ENCODE data around the gene TSC2.

Gene TSC2

DNA sequence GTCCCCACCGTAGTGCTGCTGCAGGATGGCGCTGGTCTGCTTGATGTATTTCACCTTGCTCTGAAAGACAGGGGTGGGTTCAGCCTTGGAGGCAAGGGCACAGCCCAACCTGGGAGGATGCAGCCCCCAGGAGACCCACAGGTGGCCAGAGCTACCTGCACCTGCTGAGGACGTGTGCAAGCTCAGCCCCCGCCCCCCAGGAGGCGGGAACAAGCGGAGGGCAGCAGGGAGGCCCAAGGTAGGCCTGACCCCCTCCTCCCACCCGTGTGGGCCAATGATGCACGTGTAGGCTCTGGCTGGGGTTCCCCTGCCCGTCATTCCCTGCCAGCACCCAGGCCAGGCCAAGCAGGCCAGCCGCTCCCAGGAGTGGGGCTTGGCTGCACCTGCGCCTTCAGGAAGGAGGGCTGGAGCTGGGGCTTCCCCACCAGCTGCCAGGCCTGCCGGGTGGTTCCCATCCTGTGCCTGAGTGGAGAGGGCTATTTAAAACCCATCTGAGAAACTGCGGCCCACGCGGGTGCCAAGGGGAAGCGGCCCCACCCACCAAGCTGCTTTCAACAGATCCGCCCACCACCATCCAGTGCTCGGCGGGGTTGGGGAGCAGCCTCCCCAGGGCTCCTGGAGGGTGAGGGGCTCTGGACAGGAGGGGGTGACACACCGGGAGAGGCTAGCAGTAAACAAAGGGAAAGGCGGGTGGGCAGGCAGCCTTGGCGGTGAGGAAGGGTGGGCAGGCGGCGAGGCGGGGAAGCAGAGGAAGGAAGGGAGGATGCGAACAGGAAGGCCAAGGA, 3.9 kb upstream of the TSC2 start:
- DNase-seq, result no peak

DNA sequence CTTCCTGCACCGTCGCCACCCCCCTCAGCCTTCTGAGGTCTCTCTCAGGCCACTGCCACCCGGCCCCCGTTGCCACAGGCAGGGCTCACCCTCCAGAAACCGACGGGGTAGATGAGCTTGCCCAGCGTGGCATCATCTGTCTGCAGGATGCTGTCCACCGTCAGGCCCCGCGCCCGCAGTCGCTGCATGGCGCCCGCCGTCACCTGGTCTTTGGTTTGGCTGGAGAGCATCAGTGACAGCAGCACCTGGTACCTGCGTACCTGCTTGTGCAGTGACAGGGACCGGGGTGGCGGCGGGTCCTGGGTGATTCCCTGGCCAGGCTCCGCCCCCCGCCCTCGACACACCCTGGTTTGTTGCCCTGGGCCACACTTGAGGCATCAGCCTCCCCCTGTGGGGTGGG, 3.2 kb upstream of the TSC2 start:
- no peak for DNase-seq

DNA sequence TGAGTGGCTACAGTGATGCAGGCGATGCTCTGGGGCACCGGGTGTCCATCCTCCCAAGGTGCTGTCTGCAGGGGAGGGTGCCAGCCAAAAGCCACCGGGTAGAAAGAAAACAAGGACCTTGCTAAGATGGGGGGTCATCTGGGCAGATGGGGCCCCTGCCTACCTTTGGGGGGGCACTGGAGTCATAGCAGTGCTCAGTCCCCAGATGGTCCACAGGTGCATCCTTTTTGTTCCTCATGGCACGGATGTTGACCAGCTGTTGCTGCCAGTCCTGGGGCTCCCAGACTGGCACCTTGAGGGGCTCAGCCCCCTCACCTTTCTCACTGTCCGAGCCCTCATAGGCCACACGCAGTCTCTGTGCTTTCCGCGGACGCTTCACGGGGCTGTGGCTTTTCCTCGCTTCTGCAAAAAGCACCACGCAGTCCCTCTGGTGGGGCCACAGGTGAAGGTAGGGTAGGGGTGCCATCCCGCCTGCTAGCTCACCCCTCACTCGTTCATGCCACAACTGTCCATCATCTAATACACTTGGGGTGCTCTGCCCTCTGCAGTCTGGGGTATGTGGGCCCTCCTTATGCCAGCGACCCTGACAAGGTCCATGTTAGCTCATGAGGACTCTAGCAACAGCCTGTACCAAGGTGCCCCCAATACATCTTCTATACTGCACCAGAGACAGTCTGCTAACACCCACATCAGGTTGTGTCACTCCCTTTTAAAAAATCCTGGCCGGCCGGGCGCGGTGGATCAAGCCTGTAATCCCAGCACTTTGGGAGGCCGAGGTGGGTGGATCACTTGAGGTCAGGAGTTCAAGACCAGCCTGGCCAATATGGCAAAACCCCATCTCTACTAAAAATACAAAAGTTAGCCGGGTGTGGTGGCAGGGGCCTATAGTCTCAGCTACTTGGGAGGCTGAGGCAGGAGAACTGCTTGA, 1.6 kb upstream of the TSC2 start:
- DNase-seq, result no peak

DNA sequence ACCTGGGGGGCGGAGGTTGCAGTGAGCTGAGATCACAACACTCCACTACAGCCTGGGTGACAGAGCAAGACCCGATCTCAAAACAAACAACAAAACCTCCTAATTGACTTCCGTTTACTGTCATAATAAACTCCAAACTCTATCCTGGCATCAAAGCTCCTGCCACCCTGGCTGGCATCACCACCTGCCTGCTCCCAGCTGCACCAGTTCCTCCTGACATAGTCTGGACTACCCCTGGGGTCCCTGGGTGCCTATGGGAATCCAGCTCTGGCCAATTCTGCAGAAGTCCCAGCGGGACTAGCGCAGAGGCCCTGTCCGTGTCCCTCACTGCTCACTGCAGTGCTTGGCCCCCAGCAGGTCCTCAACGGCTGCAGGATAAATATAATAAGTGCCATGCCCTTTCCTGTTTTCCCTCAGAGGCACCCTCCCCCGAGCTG, 874 bp upstream of the TSC2 start:
- DNase-seq, result no peak

DNA sequence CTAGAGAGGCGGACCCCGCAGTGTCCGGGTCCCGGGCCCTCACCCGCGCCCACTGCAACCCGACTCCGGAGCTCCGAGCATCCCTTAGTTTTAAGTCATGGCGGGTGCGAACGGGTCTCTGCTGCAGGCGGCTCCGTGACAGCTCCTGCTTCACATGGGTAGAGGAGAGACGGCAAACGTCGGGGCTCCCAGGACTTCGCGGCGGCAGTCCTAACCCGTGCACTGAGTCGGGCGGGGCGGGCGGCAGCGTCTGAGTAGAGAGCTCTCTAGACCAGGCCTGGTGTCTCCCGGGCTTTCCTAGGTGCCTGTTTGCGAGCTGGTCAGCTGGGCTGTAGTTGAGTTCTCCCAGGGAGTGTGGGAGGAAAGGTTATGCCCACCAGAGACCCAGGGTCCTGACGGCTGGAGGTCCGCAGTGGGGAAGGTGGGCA, 345 bp downstream of the TSC2 start:
- no peak for DNase-seq

DNA sequence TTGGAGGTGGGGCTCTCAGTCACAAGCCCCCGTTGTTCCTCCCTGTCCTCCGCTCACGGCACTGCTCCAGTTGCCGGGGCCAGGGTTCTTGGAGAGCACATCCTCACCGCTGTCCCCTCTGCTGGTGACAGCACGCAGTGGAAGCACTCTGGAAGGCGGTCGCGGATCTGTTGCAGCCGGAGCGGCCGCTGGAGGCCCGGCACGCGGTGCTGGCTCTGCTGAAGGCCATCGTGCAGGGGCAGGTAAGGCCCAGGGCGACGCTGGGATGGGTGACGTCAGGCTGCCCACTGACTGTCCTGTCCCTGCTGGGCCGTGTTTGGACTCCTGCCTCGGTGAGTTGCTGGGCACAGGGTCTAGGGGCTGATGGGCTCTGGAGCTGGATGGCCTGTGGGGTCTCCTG, 5.4 kb downstream of the TSC2 start:
- DNase-seq, result no peak

DNA sequence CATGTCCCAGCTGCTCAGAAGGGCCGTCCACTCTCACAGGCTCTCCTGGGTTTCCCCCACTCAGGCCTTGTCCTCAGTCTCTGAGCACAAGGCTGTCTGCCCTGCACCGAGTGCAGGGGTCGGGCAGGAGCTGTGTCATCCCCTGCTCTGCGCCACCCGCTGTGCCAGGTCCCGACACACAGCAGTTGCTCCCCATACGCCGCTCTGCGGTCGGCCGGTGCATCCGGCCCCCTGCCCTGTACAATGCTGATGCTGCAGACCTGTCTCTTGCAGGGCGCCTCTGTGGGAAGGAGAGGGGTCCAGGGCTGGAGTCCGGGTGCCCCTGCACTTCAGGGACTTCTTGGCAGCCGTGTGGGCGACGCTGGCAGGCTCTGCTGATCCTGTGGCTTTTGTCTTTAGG, 6.1 kb downstream of the TSC2 start:
- DNase-seq, result no peak

DNA sequence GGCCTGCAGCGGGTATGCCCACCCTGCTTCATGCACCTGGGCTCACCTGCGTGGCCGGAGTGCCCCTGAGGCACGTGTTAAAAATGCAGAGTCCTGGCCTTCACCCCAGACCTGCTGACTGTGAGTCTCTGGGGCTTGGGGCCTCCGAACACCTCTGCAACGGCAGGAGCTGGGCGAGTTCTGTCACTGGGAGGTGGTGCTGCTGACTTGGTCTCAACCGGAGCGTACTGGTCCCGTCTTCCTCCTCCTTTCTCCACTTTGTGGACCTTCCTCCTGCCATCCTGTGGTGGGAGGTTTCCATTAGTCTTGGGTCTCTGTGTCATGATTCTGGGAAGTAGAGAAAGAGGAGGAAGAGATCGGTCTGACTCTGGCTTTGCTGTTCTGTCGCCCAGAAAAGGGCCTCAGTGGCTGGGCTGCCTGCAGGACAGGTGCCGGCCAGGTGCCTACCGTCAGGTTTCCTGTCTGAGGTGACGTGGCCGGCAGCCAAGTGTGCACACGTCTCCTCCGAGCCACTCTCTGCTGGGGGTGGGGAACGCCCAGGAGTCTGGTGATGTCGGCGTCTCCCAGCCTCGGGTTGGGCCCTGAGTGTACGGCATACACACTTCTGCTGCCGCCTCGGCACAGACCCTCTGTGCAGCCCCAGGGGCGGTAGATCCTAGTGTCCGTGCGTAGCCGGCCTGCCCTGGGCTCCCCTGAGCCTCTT, 6.9 kb downstream of the TSC2 start:
- no peak for DNase-seq

DNA sequence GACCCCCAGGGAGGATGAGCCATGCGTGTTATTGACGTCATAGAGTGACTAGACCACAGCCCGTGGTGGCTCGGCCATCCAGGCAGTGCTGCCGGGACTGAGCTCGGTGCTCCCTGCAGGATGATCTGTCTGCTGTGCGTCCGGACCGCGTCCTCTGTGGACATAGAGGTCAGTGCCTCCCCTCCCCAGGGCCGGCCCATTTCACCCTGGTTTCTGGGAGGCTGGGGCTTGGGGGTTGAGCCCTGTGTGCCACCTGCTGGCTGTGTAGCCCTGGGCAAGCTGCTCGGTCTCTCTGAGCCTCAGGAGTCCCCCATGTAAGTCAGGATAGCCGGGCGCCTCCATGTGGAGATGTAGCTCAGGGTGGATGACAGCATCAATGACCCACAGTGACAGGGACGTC, 8.3 kb downstream of the TSC2 start:
- no peak for DNase-seq

DNA sequence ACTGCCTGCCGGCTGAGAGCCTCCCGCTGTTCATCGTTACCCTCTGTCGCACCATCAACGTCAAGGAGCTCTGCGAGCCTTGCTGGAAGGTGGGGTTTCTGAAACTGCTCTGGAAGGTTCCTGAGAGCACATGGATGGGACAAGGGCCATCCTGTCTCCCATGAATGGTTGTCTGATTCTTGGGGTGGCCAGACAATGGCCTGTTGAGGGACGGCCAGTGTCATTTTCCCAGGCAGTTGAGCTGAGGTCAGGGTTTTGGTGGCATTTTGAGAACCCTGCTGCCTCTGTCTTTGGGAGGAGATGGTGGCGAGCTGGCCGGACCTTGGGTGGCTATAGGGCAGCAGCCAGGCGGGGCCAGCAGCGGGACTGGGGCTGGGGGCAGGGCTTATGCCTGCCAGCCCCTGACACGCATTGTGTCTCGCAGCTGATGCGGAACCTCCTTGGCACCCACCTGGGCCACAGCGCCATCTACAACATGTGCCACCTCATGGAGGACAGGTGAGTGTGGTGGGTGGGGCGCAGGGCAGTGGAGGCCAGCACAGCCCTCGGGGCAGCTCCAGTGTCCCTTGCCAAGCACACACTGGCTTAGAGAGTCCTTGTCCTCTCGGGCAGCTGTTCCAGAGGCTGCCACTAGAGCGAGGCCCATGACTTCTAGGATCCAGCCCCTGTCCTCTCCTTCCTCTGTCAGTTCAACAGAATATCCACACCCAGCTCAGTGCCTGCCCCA, 9.1 kb downstream of the TSC2 start:
- DNase-seq, result no peak

DNA sequence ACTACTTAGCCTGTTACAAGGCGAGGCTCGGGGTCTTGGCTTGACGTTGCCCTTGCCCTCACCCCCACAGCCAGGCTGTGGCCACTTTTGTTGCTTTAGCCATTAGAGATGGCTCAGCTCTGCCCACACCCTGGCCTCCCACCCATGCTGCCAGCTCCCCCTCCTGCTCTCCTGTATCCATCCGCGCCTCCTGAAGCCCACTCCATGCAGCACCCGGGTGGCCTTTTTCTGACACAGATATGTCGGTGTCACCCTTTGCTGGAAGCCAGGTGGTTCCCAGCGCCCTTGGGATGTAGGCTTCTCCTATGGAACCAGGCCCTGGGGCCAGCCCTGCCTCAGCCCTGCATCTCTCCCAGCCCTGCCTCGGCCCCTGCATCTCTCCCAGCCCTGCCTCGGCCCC, 9.7 kb downstream of the TSC2 start:
- no peak for DNase-seq

DNA sequence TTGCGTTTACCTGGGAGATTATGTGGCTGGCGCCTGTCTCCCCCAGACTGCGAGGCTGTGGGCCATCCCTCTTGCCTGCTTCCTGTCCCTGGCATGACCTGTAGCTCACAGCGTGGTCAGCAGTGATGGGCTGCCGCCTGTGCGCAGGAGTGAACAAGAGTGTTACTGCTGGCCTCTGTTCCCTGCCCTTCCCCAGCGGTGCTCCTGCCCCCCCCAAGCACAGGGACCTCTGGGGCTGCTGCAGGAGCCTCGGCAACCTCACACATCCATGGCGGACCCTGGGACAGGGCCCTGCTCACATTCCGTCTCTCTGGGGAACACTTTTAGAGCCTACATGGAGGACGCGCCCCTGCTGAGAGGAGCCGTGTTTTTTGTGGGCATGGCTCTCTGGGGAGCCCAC, 10.6 kb downstream of the TSC2 start:
- DNase-seq, result no peak

DNA sequence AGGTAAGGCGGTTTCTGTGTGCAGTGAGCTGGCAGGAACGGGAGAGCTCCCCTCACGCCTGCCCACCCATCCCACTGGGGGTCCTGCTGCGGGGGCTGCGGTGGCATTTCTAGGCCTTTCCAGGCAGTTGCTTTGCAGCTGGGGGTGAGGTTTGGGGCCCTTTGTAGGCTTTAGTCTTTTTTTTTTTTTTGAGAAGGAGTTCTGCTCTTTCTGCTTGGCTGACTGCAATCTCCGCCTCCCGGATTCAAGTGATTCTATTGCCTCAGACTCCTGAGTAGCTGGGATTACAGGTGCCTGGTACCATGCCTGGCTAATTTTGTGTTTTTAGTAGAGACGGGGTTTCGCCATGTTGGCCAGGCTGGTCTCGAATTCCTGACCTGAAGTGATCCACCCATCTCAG, 11.1 kb downstream of the TSC2 start:
- DNase-seq, result no peak

DNA sequence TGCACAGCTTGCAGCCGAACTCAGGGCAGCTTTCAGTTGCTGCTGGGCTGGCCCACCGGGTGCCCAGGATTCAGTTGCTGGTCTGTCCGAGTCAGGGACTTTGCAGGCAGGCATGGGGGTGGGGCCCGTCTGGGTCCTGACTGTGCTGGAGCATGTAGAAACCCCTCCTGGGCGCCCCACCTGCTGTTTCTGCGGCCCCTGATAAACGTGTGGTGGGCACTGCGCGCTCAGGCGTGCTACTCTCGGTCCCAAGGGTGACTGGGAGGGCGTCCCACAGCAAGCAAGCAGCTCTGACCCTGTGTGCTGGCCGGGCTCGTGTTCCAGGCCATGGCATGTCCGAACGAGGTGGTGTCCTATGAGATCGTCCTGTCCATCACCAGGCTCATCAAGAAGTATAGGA, 12.6 kb downstream of the TSC2 start:
- no peak for DNase-seq

DNA sequence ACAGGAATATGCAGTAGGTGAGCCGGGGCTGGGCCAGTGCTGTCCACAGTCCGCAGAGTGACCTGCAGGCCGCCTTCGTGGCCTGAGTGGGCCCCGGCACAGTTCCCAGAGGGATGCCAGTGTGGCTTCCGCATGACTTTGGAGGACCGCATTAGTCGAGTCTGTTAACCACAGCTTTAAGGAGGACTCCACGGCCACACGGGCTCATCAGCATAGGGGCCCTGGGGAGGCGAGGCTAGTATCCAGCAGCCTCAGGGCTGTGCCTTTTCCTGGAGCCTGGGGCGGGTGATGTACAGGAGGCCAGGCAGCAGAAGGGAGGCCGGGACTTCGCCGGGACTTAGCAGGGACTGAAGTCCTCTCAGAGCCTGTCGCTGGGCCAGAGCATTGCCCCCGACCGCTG, 13.2 kb downstream of the TSC2 start:
- DNase-seq, result no peak

DNA sequence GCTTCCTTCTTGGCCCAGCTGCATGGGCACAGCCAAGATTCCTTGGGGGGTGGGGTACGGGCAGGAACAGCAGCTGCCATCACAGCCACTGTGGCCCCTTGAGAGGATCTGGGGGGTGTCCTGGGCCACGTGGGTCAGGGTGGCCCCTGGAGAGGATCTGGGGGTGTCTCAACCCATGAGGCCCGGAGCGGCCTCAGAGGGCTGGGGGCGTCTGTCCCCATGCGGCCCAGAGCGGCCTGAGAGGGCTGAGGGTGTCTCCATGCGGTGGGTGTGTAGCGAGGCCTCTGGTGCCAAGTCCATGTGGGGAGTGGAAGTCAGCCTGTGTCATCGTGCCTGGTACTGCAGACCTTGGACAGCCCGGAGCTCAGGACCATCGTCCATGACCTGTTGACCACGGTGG, 13.7 kb downstream of the TSC2 start:
- no peak for DNase-seq

DNA sequence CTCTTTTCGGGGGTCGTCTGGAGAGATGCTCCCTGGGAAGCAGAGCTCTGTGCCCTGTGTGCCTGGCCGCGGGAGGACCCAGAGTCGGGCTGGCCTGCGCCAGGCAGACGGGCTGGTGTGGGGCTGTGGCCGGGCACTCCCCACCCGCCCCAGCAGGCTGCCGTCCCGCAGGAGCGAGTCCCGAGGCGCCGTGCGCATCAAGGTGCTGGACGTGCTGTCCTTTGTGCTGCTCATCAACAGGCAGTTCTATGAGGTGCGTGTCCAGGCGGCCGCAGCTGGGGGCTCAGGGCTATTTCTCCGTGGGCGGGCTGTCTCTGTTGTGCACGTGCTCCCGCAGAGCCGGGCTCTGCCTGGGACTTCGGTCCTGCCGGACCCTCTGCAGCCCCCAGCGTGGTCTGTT, 15.0 kb downstream of the TSC2 start:
- no peak for DNase-seq

DNA sequence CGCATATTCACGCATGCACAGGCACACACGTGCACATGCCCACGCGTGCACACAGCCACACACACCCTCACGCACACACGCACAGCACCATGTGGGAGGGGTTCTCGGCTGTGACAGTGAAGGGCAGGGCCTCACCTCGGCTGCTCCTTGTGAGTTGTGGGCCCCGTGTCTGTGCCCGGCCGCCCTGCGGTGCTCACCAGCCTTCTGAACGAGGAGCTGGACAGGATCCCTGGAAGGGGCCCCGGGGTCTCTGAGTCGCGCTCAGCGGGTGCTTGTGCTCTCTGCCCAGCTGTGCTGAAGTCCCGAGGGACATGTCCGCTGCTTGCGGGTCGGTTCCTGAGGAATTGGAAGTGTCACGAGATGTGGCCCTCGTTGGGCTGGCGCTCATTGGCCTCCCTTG, 16.1 kb downstream of the TSC2 start:
- DNase-seq, result no peak

DNA sequence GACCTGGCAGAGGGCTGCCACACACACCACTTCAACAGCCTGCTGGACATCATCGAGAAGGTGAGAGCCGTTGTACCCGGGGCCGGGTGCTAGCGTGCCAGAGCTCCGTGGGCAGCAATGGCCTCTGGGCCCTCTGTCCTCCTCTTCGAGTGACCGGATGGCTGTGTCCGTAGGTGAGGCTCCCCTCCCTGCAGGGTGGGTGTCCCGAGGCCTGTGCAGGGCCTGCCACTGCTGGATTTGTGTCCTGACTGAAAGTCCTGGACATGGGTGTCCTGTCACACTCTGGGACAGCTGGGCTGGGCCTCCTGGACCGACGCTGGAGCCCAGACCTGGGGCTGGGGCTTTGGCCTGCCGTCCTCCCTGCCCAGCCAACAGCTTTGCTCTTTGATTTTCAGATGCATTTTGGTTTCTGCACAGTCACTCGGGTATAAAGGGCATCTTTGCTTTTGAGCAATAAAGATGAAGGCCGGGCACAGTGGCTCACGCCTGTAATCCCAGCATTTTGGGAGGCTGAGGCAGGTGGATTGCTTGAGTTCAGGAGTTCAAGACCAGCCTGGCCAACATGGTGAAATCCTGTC, 16.7 kb downstream of the TSC2 start:
- no peak for DNase-seq

DNA sequence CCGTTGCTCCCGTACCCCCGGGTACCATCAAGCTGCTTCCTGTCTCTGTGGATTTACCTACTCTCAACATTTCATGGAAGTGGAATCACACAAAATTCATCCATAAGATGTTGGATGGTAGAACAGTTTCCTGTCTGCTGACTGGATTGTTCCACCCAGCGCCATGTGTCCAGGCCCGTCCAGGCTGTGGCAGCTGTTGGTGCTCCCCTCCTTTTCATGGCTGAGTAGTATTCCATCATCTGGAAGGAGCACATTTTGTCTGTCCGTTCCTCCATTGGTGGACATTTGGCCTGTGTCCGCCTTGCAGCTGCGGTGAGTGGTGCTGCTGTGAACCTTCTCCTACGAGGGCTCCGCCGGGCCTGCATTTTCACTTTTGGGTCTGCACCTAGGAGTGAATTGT, 18.4 kb downstream of the TSC2 start:
- DNase-seq, result no peak

DNA sequence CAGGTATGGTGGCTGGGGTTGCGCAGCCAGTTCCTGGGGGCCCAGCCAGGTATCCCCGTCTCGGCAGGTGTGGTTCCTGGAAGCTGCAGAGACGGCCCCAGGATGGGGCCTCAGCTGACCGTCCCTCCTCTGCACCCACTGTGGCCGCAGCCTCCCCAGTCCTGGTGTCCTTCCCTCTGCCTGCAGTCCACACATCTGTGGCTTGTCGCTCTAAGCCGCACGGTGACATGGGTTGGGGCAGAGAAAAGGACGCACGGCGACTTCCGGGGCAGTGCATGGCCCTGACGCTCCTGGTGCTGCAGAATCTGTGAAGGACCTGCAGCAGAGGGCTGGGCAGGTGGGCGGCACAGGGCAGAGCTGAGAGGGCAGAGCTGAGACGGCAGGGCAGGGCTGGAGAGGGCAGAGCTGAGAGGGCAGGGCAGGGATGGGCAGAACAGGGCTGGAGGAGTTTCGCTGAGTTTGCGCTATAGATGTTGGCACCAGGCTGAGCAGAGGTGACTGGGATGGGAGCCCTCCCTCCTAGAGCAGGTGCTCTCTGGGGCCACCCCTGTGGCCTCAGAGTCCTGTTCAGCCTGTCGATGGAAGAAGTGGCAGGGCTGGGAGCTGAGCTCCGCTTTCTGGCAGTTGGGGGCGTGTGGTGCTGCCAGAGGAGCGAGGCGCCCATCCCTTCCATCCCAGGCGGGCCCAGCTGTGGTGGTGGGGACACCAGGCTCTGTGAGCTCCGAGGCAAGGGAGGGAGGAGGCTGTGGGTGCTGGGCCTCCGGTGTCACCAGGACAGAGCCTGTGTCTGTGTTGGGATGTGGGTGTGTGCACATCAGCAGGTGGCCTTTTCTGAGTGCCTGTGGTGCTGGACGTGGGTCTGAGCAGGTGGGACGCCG, 23.0 kb downstream of the TSC2 start:
- DNase-seq, result no peak
